Activated B cell treated with CpG ODN at 0.5 μM for 24 hours (primary cell): ENCODE data around the gene CDH2. TPM values are rescaled to one million over a fixed set of nuclear protein-coding genes. Genes with fewer than 3 reads are reported as not detected.

ENCODE experiments used
- ATAC-seq: fragments of 200-7000 bp; cut with Tn5 transposase; one replicate; pipeline ENCODE4 v1.10.0; 2021; ENCODE audit warnings: low read depth, mild to moderate bottlenecking, moderate library complexity
- CTCF ChIA-PET: fragments of 350-600 bp; sonication (Branson Sonifier 250); formaldehyde crosslinking; loops from one replicate; lab custom pipeline; 2021; ENCODE audit warnings: antibody characterized with exemption; lab: Charles Lee
- POLR2A ChIA-PET: fragments of 350-600 bp; sonication (Branson Sonifier 250); formaldehyde crosslinking; loops from one replicate; lab custom pipeline; 2021; ENCODE audit warnings: antibody characterized with exemption; lab: Charles Lee
- DNase-seq: peaks from one replicate; pipeline ENCODE4 v3.0.0; 2022
- H3K27ac Mint-ChIP-seq: one replicate; pipeline ENCODE4 v1.8.0; 2020; ENCODE audit warnings: mixed read lengths
- H3K27me3 Mint-ChIP-seq: one replicate; pipeline ENCODE4 v1.8.0; 2021; ENCODE audit warnings: mixed read lengths
- H3K36me3 Mint-ChIP-seq: one replicate; pipeline ENCODE4 v1.8.0; 2021; ENCODE audit warnings: low read depth, mixed read lengths
- H3K4me1 Mint-ChIP-seq: one replicate; pipeline ENCODE4 v1.8.0; 2021; ENCODE audit warnings: mixed read lengths
- H3K4me3 Mint-ChIP-seq: one replicate; pipeline ENCODE4 v1.8.0; 2020; ENCODE audit warnings: mild to moderate bottlenecking, mixed read lengths
- H3K9me3 Mint-ChIP-seq: one replicate; pipeline ENCODE4 v1.8.0; 2020; ENCODE audit warnings: mixed read lengths
- intact Hi-C: fragments of 100-400 bp; cut with micrococcal nuclease; formaldehyde crosslinking; loops from one replicate; pipeline ENCODE4 v1.15.1; 2024
- total RNA-seq: library from RNA; stranded (reverse); gene quantifications from 2 replicates; pipeline ENCODE4 v1.2.3, GENCODE V29; 2022
- TF ChIP-seq, protein P1 (sequence below): fragments of 200-600 bp; IDR thresholded peaks from one replicate; pipeline ENCODE4 v1.8.0; 2022; ENCODE audit warnings: antibody characterized with exemption, mild to moderate bottlenecking

The CDH2 gene
- total RNA-seq, 1 donor from 2014 or later, result not detected

DNA sequence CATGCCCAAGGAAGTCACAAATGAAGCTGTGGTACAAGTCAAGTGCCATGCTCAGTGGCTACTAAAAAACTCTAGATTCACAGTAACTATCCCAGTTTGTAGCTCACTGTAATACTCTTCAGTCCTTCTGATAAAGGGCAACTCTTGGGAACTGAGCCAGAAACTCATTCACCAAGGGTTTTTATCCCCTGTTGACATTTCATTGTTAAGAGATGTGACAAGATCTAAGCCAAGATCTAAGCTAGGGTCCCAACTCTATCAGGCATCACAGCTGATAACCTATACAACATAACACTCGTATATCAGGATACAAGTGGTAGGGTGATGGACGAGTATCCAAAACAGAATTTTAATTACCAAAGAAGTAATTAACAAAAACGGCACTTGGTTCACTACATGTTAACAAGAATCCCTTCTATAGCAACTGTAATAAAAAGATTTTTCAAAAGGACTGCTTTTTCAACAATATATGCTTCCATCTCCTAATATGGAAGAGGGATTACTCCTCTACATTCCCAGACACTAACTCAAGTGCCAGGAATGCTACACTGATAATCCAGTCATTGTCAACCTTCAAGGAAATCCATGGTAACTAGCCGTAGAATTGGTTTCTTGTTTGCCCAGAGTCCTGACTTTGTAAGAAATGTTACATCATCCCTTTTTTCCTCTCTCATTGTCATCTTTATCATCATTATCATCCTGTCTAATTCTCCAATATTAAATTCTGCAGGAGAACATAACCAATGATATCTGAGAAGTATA lies 111.7 kb downstream of the CDH2 start:
- H3K27me3 Mint-ChIP-seq, result no peaks in the 10 kb centered on the region
- POLR2A ChIA-PET, result no interaction called here

DNA sequence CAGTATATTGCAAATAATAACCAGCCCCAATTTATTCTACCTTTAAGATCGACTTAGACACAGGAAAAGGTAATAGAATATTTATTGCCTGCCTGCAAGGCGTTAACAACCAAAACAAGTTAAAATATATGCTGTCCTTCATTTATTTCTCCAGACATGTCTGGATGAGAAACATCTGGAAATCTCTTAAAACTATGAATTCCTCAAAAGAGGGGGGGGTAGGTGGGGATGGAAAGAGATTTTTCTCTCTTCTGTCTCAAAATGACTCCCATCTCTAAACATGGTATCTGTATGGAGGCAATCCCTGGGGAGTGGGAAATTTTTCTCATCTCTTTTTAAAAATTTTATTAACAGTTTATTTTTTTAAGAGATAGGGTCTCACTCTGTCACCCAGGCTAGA lies 113.0 kb downstream of the CDH2 start:
- Mint-ChIP-seq H3K4me1 (no peaks in the 10 kb centered on the region), H3K36me3 (no peaks in the 10 kb centered on the region), H3K27ac (no peak overlapping the region), H3K27me3 (no peaks in the 10 kb centered on the region), H3K9me3 (peaks cover 15% of the 10 kb centered on the region), H3K4me3 (no peak overlapping the region)
- intact Hi-C loops, result no loop called here
- TF ChIP-seq, protein P1, sequence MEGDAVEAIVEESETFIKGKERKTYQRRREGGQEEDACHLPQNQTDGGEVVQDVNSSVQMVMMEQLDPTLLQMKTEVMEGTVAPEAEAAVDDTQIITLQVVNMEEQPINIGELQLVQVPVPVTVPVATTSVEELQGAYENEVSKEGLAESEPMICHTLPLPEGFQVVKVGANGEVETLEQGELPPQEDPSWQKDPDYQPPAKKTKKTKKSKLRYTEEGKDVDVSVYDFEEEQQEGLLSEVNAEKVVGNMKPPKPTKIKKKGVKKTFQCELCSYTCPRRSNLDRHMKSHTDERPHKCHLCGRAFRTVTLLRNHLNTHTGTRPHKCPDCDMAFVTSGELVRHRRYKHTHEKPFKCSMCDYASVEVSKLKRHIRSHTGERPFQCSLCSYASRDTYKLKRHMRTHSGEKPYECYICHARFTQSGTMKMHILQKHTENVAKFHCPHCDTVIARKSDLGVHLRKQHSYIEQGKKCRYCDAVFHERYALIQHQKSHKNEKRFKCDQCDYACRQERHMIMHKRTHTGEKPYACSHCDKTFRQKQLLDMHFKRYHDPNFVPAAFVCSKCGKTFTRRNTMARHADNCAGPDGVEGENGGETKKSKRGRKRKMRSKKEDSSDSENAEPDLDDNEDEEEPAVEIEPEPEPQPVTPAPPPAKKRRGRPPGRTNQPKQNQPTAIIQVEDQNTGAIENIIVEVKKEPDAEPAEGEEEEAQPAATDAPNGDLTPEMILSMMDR, result no peak
- CTCF ChIA-PET, result no interaction called here
- POLR2A ChIA-PET, result no interaction called here
- ATAC-seq (no peak), DNase-seq (no peak)

More for the DNA sequence above, 111.7 kb downstream of the CDH2 start:
- CTCF ChIA-PET, result no interaction called here
- Mint-ChIP-seq H3K9me3 (peaks cover 12% of the 10 kb centered on the region), H3K4me3 (no peak overlapping the region), H3K27ac (no peak overlapping the region), H3K36me3 (no peaks in the 10 kb centered on the region), H3K4me1 (no peaks in the 10 kb centered on the region)
- ATAC-seq (no peak), DNase-seq (no peak)
- intact Hi-C loops, result no loop called here
- TF ChIP-seq, protein P1, result no peak

DNA sequence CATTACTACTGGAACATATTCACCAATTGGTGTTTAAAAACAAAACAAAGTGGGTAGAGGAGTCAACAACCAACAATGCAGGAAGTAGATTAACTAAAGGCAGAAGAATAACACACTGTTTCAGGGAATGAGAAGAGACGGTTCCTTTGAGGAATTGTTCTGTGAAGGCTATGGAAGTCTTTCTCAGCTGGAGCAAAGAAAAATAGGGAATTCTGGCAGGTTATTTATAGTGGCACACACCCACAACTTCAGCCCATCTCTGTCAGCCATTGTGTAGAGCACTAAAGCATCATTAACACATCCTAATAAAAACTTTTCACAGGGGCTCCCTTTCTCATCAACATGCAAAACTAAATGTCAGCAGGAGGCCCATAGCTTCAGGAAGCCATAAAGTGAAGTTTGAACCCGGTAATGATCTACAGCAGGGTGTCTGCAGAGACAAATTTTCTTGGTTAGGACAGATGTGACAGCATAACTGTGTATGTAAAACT lies 113.6 kb downstream of the CDH2 start:
- Mint-ChIP-seq H3K27me3 (no peaks in the 10 kb centered on the region), H3K27ac (no peak overlapping the region), H3K9me3 (peaks cover 15% of the 10 kb centered on the region), H3K4me1 (no peaks in the 10 kb centered on the region), H3K4me3 (no peak overlapping the region), H3K36me3 (no peaks in the 10 kb centered on the region)
- ChIA-PET CTCF (no interaction called here), POLR2A (no interaction called here)
- intact Hi-C loops, result no loop called here
- TF ChIP-seq, protein P1, result no peak
- no peak for DNase-seq
- ATAC-seq, result no peak

DNA sequence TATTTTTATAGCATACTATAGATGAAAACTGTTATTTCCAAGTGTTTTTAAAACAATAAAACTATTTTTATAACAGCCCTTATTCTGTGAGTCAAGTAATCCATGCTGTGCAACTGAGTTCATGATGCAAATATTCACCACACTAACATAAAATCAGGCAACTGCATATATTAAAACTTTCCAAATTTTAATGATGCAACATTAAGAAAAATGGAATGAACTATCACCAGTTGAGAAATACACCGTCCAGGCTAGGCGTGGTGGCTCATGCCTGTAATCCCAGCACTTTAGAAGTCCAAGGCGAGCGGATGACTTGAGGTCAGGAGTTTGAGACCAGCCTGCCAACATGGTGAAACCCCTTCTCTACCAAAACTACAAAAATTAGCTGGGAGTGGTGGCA lies 114.5 kb downstream of the CDH2 start:
- TF ChIP-seq, protein P1, result no peak
- H3K9me3 Mint-ChIP-seq, result peaks cover 13% of the 10 kb centered on the region
- ATAC-seq (no peak), DNase-seq (no peak)
- intact Hi-C loops, result no loop called here
- H3K4me3 Mint-ChIP-seq, result no peak overlapping the region
- ChIA-PET CTCF (no interaction called here), POLR2A (no interaction called here)
- no peaks in the 10 kb centered on the region for H3K36me3 Mint-ChIP-seq
- no peaks in the 10 kb centered on the region for H3K27me3 Mint-ChIP-seq
- H3K27ac Mint-ChIP-seq, result no peak overlapping the region
- no peaks in the 10 kb centered on the region for H3K4me1 Mint-ChIP-seq

DNA sequence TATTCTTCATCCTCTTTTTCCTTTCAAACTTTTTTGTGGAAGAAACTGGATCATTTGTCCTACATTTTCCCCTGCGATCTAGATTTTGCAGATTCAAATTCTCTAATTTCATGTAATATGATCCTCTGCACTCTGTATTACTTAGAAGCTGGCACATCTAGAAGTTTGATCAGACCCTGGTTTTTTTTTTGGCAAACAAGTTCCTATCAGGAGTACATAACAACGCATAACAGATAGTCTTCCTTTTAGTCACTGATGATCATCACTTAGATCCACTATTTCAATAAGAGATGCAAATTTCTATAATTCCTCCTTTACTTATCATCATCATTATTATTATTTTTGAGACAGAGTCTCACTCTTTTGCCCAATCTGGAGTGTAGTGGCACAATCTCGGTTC lies 117.1 kb downstream of the CDH2 start:
- intact Hi-C loops, result no loop called here
- no peak for ATAC-seq
- no peak overlapping the region for H3K27ac Mint-ChIP-seq

More for the DNA sequence above, 117.1 kb downstream of the CDH2 start:
- H3K4me3 Mint-ChIP-seq, result no peak overlapping the region
- H3K36me3 Mint-ChIP-seq, result no peaks in the 10 kb centered on the region
- POLR2A ChIA-PET, result no interaction called here
- DNase-seq, result no peak
- peaks cover 11% of the 10 kb centered on the region for H3K9me3 Mint-ChIP-seq
- H3K27me3 Mint-ChIP-seq, result no peaks in the 10 kb centered on the region
- TF ChIP-seq, protein P1, result no peak
- CTCF ChIA-PET, result no interaction called here
- no peaks in the 10 kb centered on the region for H3K4me1 Mint-ChIP-seq
